ENCODE data around the gene ADAM11.
A peak's percentile ranks its signal among the peaks of the same experiment; 100 is the strongest.

ADAM11 gene

DNA sequence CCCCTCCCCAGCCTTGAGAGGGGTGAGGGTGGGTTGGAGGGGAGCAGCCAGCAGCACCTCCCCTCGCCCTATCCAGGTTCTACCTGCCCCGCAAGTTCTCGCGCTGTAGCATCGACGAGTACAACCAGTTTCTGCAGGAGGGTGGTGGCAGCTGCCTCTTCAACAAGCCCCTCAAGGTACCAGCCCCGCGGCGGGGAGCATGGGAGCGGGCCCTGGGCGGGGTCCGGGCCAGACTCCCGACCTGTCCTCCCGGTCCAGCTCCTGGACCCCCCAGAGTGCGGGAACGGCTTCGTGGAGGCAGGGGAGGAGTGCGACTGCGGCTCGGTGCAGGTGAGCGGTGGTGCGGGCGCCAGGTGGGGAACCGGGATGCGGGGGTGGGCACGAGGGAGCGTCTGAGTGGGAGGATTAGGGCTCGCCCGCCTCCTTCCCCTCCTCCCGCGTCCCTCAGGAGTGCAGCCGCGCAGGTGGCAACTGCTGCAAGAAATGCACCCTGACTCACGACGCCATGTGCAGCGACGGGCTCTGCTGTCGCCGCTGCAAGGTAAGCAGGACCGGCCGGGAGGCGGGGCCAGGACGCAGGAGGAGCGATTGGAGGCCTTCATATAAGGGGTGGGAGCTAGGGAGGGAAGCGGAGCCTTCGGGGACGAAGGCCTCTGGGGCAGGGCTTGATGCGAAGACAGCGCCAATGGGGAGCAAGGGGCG lies 16.5 kb downstream of the ADAM11 start (continued):
- TF ChIP-seq KLF9 (tag by site-specific recombination; IDR thresholded peaks at IDR 0.05; ENCODE audit: low read depth) (no peak), ZNF223 (tag by site-specific recombination; IDR thresholded peaks at IDR 0.05) (peak; percentile 60; the same call in 1 of the 2 replicates), ZNF341 (tag by site-specific recombination; IDR thresholded peaks at IDR 0.05; ENCODE audit: low read depth) (peak; percentile 82), ZNF837 (tag by site-specific recombination; IDR thresholded peaks at IDR 0.05) (no peak), ZNF791 (tag by site-specific recombination; IDR thresholded peaks at IDR 0.05) (no peak), ZBTB7A (tag by site-specific recombination; IDR thresholded peaks at IDR 0.05; ENCODE audit: low read depth) (no peak), SP2 (tag by site-specific recombination; IDR thresholded peaks at IDR 0.05) (peak; percentile 99), ZNF670 (tag by site-specific recombination; IDR thresholded peaks at IDR 0.05; ENCODE audit: low read depth) (no peak), ZNF426 (tag by site-specific recombination; IDR thresholded peaks at IDR 0.05) (no peak), ZNF571 (tag by site-specific recombination; IDR thresholded peaks at IDR 0.05) (no peak), ZNF140 (tag by site-specific recombination; IDR thresholded peaks at IDR 0.05) (no peak), ZNF138 (tag by site-specific recombination; IDR thresholded peaks at IDR 0.05; ENCODE audit: borderline replicate concordance) (no peak), ZNF768 (tag by site-specific recombination; IDR thresholded peaks at IDR 0.05) (no peak), ZNF701 (tag by site-specific recombination; IDR thresholded peaks at IDR 0.05) (no peak), ZNF621 (tag by site-specific recombination; IDR thresholded peaks at IDR 0.05) (no peak)
- TF ChIP-seq, protein P1, sequence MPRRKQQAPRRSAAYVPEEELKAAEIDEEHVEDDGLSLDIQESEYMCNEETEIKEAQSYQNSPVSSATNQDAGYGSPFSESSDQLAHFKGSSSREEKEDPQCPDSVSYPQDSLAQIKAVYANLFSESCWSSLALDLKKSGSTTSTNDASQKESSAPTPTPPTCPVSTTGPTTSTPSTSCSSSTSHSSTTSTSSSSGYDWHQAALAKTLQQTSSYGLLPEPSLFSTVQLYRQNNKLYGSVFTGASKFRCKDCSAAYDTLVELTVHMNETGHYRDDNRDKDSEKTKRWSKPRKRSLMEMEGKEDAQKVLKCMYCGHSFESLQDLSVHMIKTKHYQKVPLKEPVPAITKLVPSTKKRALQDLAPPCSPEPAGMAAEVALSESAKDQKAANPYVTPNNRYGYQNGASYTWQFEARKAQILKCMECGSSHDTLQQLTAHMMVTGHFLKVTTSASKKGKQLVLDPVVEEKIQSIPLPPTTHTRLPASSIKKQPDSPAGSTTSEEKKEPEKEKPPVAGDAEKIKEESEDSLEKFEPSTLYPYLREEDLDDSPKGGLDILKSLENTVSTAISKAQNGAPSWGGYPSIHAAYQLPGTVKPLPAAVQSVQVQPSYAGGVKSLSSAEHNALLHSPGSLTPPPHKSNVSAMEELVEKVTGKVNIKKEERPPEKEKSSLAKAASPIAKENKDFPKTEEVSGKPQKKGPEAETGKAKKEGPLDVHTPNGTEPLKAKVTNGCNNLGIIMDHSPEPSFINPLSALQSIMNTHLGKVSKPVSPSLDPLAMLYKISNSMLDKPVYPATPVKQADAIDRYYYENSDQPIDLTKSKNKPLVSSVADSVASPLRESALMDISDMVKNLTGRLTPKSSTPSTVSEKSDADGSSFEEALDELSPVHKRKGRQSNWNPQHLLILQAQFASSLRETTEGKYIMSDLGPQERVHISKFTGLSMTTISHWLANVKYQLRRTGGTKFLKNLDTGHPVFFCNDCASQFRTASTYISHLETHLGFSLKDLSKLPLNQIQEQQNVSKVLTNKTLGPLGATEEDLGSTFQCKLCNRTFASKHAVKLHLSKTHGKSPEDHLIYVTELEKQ (tag by site-specific recombination; IDR thresholded peaks at IDR 0.05; ENCODE audit: borderline replicate concordance), result no peak
- TF ChIP-seq, protein P2, sequence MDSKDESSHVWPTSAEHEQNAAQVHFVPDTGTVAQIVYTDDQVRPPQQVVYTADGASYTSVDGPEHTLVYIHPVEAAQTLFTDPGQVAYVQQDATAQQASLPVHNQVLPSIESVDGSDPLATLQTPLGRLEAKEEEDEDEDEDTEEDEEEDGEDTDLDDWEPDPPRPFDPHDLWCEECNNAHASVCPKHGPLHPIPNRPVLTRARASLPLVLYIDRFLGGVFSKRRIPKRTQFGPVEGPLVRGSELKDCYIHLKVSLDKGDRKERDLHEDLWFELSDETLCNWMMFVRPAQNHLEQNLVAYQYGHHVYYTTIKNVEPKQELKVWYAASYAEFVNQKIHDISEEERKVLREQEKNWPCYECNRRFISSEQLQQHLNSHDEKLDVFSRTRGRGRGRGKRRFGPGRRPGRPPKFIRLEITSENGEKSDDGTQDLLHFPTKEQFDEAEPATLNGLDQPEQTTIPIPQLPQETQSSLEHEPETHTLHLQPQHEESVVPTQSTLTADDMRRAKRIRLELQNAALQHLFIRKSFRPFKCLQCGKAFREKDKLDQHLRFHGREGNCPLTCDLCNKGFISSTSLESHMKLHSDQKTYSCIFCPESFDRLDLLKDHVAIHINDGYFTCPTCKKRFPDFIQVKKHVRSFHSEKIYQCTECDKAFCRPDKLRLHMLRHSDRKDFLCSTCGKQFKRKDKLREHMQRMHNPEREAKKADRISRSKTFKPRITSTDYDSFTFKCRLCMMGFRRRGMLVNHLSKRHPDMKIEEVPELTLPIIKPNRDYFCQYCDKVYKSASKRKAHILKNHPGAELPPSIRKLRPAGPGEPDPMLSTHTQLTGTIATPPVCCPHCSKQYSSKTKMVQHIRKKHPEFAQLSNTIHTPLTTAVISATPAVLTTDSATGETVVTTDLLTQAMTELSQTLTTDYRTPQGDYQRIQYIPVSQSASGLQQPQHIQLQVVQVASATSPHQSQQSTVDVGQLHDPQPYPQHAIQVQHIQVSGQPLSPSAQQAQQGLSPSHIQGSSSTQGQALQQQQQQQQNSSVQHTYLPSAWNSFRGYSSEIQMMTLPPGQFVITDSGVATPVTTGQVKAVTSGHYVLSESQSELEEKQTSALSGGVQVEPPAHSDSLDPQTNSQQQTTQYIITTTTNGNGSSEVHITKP (tag by site-specific recombination; IDR thresholded peaks at IDR 0.05), result peak; percentile 56
- TF ChIP-seq, protein P3, sequence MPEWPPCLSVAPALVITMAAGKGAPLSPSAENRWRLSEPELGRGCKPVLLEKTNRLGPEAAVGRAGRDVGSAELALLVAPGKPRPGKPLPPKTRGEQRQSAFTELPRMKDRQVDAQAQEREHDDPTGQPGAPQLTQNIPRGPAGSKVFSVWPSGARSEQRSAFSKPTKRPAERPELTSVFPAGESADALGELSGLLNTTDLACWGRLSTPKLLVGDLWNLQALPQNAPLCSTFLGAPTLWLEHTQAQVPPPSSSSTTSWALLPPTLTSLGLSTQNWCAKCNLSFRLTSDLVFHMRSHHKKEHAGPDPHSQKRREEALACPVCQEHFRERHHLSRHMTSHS (tag by site-specific recombination; IDR thresholded peaks at IDR 0.05), result no peak
- TF ChIP-seq, protein P4, sequence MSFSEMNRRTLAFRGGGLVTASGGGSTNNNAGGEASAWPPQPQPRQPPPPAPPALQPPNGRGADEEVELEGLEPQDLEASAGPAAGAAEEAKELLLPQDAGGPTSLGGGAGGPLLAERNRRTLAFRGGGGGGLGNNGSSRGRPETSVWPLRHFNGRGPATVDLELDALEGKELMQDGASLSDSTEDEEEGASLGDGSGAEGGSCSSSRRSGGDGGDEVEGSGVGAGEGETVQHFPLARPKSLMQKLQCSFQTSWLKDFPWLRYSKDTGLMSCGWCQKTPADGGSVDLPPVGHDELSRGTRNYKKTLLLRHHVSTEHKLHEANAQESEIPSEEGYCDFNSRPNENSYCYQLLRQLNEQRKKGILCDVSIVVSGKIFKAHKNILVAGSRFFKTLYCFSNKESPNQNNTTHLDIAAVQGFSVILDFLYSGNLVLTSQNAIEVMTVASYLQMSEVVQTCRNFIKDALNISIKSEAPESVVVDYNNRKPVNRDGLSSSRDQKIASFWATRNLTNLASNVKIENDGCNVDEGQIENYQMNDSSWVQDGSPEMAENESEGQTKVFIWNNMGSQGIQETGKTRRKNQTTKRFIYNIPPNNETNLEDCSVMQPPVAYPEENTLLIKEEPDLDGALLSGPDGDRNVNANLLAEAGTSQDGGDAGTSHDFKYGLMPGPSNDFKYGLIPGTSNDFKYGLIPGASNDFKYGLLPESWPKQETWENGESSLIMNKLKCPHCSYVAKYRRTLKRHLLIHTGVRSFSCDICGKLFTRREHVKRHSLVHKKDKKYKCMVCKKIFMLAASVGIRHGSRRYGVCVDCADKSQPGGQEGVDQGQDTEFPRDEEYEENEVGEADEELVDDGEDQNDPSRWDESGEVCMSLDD (tag by site-specific recombination; IDR thresholded peaks at IDR 0.05), result peak; percentile 67
- TF ChIP-seq, protein P5, sequence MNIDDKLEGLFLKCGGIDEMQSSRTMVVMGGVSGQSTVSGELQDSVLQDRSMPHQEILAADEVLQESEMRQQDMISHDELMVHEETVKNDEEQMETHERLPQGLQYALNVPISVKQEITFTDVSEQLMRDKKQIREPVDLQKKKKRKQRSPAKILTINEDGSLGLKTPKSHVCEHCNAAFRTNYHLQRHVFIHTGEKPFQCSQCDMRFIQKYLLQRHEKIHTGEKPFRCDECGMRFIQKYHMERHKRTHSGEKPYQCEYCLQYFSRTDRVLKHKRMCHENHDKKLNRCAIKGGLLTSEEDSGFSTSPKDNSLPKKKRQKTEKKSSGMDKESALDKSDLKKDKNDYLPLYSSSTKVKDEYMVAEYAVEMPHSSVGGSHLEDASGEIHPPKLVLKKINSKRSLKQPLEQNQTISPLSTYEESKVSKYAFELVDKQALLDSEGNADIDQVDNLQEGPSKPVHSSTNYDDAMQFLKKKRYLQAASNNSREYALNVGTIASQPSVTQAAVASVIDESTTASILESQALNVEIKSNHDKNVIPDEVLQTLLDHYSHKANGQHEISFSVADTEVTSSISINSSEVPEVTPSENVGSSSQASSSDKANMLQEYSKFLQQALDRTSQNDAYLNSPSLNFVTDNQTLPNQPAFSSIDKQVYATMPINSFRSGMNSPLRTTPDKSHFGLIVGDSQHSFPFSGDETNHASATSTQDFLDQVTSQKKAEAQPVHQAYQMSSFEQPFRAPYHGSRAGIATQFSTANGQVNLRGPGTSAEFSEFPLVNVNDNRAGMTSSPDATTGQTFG (tag by site-specific recombination; IDR thresholded peaks at IDR 0.05; ENCODE audit: borderline replicate concordance), result no peak
- TF ChIP-seq, protein P6, sequence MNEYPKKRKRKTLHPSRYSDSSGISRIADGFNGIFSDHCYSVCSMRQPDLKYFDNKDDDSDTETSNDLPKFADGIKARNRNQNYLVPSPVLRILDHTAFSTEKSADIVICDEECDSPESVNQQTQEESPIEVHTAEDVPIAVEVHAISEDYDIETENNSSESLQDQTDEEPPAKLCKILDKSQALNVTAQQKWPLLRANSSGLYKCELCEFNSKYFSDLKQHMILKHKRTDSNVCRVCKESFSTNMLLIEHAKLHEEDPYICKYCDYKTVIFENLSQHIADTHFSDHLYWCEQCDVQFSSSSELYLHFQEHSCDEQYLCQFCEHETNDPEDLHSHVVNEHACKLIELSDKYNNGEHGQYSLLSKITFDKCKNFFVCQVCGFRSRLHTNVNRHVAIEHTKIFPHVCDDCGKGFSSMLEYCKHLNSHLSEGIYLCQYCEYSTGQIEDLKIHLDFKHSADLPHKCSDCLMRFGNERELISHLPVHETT (tag by site-specific recombination; IDR thresholded peaks at IDR 0.05), result no peak
- TF ChIP-seq, protein P7, sequence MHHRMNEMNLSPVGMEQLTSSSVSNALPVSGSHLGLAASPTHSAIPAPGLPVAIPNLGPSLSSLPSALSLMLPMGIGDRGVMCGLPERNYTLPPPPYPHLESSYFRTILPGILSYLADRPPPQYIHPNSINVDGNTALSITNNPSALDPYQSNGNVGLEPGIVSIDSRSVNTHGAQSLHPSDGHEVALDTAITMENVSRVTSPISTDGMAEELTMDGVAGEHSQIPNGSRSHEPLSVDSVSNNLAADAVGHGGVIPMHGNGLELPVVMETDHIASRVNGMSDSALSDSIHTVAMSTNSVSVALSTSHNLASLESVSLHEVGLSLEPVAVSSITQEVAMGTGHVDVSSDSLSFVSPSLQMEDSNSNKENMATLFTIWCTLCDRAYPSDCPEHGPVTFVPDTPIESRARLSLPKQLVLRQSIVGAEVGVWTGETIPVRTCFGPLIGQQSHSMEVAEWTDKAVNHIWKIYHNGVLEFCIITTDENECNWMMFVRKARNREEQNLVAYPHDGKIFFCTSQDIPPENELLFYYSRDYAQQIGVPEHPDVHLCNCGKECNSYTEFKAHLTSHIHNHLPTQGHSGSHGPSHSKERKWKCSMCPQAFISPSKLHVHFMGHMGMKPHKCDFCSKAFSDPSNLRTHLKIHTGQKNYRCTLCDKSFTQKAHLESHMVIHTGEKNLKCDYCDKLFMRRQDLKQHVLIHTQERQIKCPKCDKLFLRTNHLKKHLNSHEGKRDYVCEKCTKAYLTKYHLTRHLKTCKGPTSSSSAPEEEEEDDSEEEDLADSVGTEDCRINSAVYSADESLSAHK (tag by site-specific recombination; IDR thresholded peaks at IDR 0.05), result no peak
